HepG2 (cell line): ENCODE data around the gene ZFPM1. TPM values are rescaled to one million over a fixed set of nuclear protein-coding genes. Genes with fewer than 3 reads are reported as not detected.

Source experiments
- ARNT ChIP-seq: fragments of 450-650 bp; IDR thresholded peaks from 2 replicates; pipeline ENCODE4 v1.6.1; 2017
- CSRNP2 ChIP-seq: sonication (generic); formaldehyde crosslinking; conservative IDR thresholded peaks from 2 replicates; pipeline ENCODE4 v1.8.0; 2022; ENCODE audit warnings: low read depth, missing genetic modification reagents
- EP300 ChIP-seq, 3 experiments: sonication (generic) in 1 of 3; formaldehyde crosslinking in 1 of 3; IDR thresholded peaks; 2 replicates each; pipeline versions ENCODE4 v1.5.1 to v1.6.1; 2011 to 2020; ENCODE audit warnings: low read depth in 2 of 3, low read length in 2 of 3, borderline replicate concordance in 1 of 3, improper control_type of control experiment in 1 of 3, mild to moderate bottlenecking in 1 of 3, missing genetic modification reagents in 1 of 3, moderate library complexity in 1 of 3
- ETV6 ChIP-seq: sonication (generic); formaldehyde crosslinking; conservative IDR thresholded peaks from 2 replicates; pipeline ENCODE4 v1.4.0; 2020; ENCODE audit warnings: missing genetic modification reagents
- KLF6 ChIP-seq: IDR thresholded peaks from 2 replicates; pipeline ENCODE4 v1.8.0; 2016; ENCODE audit warnings: missing biosample characterization, missing genetic modification reagents
- MAZ ChIP-seq, 2 experiments: sonication (generic) in 1 of 2; formaldehyde crosslinking in 1 of 2; IDR thresholded peaks; 2 replicates each; pipeline versions ENCODE4 v1.5.0 to v1.6.1; 2012 to 2020; ENCODE audit warnings: low read depth in 2 of 2, mild to moderate bottlenecking in 2 of 2, borderline replicate concordance in 1 of 2, improper control_type of control experiment in 1 of 2, low read length in 1 of 2, missing genetic modification reagents in 1 of 2, moderate library complexity in 1 of 2
- PBX2 ChIP-seq: IDR thresholded peaks from 2 replicates; pipeline ENCODE4 v1.6.1; 2016; ENCODE audit warnings: control low read depth
- PHF20 ChIP-seq: sonication (generic); formaldehyde crosslinking; IDR thresholded peaks from 2 replicates; pipeline ENCODE4 v1.5.0; 2020; ENCODE audit warnings: mild to moderate bottlenecking, missing genetic modification reagents
- SMARCE1 ChIP-seq: fragments of 450-650 bp; IDR thresholded peaks from 2 replicates; pipeline ENCODE4 v1.6.1; 2017; ENCODE audit warnings: borderline replicate concordance
- SNAI1 ChIP-seq: sonication (generic); formaldehyde crosslinking; IDR thresholded peaks from 2 replicates; pipeline ENCODE4 v1.5.0; 2020; ENCODE audit warnings: mild to moderate bottlenecking, missing genetic modification reagents, borderline replicate concordance
- WIZ ChIP-seq: sonication (generic); formaldehyde crosslinking; IDR thresholded peaks from 2 replicates; pipeline ENCODE4 v1.5.1; 2020; ENCODE audit warnings: mild to moderate bottlenecking, missing genetic modification reagents
- ZGPAT ChIP-seq: IDR thresholded peaks from 2 replicates; pipeline ENCODE4 v1.6.1; 2016; ENCODE audit warnings: mild to moderate bottlenecking
- ZNF383 ChIP-seq: sonication (generic); formaldehyde crosslinking; IDR thresholded peaks from 2 replicates; pipeline ENCODE4 v1.4.0; 2020; ENCODE audit warnings: missing genetic modification reagents, mild to moderate bottlenecking, borderline replicate concordance
- ZNF484 ChIP-seq: sonication (generic); formaldehyde crosslinking; IDR thresholded peaks from 2 replicates; pipeline ENCODE4 v1.5.1; 2020; ENCODE audit warnings: mild to moderate bottlenecking, low read depth, missing genetic modification reagents, borderline replicate concordance
- ZNF776 ChIP-seq: sonication (generic); formaldehyde crosslinking; IDR thresholded peaks from 2 replicates; pipeline ENCODE4 v1.4.0; 2020; ENCODE audit warnings: mild to moderate bottlenecking, missing genetic modification reagents
- polyA plus RNA-seq, 8 experiments: library from polyadenylated mRNA; depleted of rRNA in 3 of 8; stranded (reverse) in 7 of 8; unstranded in 1 of 8; fragments of >200 nt; fragmentation: Illumina TruSeq in 4 of 8; extraction: Trizol in 4 of 8; gene quantifications; 2 replicates each; pipeline versions ENCODE4 v1.2.1 to v1.2.3, GENCODE V29; 2011 to 2016; ENCODE audit warnings: low read depth in 4 of 8, missing spikeins in 1 of 8, mixed read lengths in 1 of 8; ENCODE audit not compliant: insufficient read depth in 1 of 8
- total RNA-seq, 5 experiments: library from RNA; depleted of rRNA; stranded (reverse); fragments of >200 nt; fragmentation: Illumina TruSeq; extraction: Trizol; gene quantifications; 2 replicates each; pipeline ENCODE4 v1.2.3, GENCODE V29; 2016; ENCODE audit warnings: low read depth in 1 of 5
- TF ChIP-seq, protein P1 (sequence below): sonication (generic); formaldehyde crosslinking; IDR thresholded peaks from 2 replicates; pipeline ENCODE4 v1.5.1; 2020; ENCODE audit warnings: mild to moderate bottlenecking, missing genetic modification reagents, borderline replicate concordance

Gene ZFPM1
- total and polyA plus RNA-seq, 2 of the 13 experiments (the other 11 are each of a cell fraction or from before 2014, with no cell fraction given): 1.3 to 3.8 TPM

GRCh38 chr16:88560714-88561484, 107.8 kb downstream of the ZFPM1 start (continued):
- TF ChIP-seq, protein P1, sequence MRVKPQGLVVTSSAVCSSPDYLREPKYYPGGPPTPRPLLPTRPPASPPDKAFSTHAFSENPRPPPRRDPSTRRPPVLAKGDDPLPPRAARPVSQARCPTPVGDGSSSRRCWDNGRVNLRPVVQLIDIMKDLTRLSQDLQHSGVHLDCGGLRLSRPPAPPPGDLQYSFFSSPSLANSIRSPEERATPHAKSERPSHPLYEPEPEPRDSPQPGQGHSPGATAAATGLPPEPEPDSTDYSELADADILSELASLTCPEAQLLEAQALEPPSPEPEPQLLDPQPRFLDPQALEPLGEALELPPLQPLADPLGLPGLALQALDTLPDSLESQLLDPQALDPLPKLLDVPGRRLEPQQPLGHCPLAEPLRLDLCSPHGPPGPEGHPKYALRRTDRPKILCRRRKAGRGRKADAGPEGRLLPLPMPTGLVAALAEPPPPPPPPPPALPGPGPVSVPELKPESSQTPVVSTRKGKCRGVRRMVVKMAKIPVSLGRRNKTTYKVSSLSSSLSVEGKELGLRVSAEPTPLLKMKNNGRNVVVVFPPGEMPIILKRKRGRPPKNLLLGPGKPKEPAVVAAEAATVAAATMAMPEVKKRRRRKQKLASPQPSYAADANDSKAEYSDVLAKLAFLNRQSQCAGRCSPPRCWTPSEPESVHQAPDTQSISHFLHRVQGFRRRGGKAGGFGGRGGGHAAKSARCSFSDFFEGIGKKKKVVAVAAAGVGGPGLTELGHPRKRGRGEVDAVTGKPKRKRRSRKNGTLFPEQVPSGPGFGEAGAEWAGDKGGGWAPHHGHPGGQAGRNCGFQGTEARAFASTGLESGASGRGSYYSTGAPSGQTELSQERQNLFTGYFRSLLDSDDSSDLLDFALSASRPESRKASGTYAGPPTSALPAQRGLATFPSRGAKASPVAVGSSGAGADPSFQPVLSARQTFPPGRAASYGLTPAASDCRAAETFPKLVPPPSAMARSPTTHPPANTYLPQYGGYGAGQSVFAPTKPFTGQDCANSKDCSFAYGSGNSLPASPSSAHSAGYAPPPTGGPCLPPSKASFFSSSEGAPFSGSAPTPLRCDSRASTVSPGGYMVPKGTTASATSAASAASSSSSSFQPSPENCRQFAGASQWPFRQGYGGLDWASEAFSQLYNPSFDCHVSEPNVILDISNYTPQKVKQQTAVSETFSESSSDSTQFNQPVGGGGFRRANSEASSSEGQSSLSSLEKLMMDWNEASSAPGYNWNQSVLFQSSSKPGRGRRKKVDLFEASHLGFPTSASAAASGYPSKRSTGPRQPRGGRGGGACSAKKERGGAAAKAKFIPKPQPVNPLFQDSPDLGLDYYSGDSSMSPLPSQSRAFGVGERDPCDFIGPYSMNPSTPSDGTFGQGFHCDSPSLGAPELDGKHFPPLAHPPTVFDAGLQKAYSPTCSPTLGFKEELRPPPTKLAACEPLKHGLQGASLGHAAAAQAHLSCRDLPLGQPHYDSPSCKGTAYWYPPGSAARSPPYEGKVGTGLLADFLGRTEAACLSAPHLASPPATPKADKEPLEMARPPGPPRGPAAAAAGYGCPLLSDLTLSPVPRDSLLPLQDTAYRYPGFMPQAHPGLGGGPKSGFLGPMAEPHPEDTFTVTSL (CRISPR knock-in tag): peak; percentile 93
- TF ChIP-seq MAZ (IDR thresholded peaks at IDR 0.05; ENCODE audit: borderline replicate concordance, low read depth, low read length) (no peak), MAZ (CRISPR knock-in tag; IDR thresholded peaks at IDR 0.05; ENCODE audit: low read depth) (peak; percentile 86), KLF6 (CRISPR knock-in tag) (peak; percentile 100), CSRNP2 (CRISPR knock-in tag) (peak; percentile 93), PHF20 (peak; percentile 83), EP300 (IDR thresholded peaks at IDR 0.05; ENCODE audit: low read depth in 2 of 2, low read length in 2 of 2) (no peak), EP300 (CRISPR knock-in tag; IDR thresholded peaks at IDR 0.05; ENCODE audit: borderline replicate concordance) (peak; percentile 87), SNAI1 (CRISPR knock-in tag) (peak; percentile 98), ZNF484 (CRISPR knock-in tag) (peak; percentile 97; the same call in 1 of the 2 replicates), ZNF776 (peak; percentile 97), ETV6 (CRISPR knock-in tag) (peak; percentile 100), SMARCE1 (no peak), ARNT (no peak), ZGPAT (CRISPR knock-in tag) (peak; percentile 92), PBX2 (CRISPR knock-in tag) (peak; percentile 75), ZNF383 (CRISPR knock-in tag) (no peak), WIZ (CRISPR knock-in tag) (peak; percentile 99)
